Keratinocyte (primary cell): ENCODE results near the gene S100A2. TPM values are rescaled to one million over a fixed set of nuclear protein-coding genes. Genes with fewer than 3 reads are reported as not detected.

Source experiments
- DNase-seq: peaks from one replicate; pipeline ENCODE4 v3.0.0-alpha.2; 2011; ENCODE audit warnings: low read depth, missing footprints, low spot score
- FAIRE-seq: peaks from 2 replicates; lab custom pipeline; 2011; peaks lifted over from hg19 to GRCh38; lab: Jason Lieb, UNC
- H2AFZ ChIP-seq: 2 replicates; pipeline ENCODE4 v1.6.0; 2012; ENCODE audit warnings: low read length, control low read depth, inconsistent platforms; ENCODE audit not compliant: control insufficient read depth
- H3K27ac ChIP-seq: 2 replicates; pipeline ENCODE4 v1.5.1; 2011; ENCODE audit warnings: low read length; ENCODE audit not compliant: control insufficient read depth, insufficient read depth
- H3K27me3 ChIP-seq: 3 replicates; pipeline ENCODE4 v1.6.0; 2011; ENCODE audit warnings: low read length; ENCODE audit not compliant: control insufficient read depth, insufficient read depth; ENCODE audit errors: extremely low read depth
- H3K36me3 ChIP-seq, 2 experiments: 2 replicates in 1 of 2; 3 replicates in 1 of 2; pipeline ENCODE4 v1.5.1; 2011; ENCODE audit warnings: low read length in 2 of 2, mild to moderate bottlenecking in 1 of 2; ENCODE audit not compliant: control insufficient read depth in 2 of 2, insufficient read depth in 2 of 2; ENCODE audit errors: extremely low read depth in 1 of 2
- H3K4me1 ChIP-seq: 3 replicates; pipeline ENCODE4 v1.5.1; 2011; ENCODE audit warnings: low read length; ENCODE audit not compliant: control insufficient read depth, insufficient read depth; ENCODE audit errors: extremely low read depth
- H3K4me2 ChIP-seq: 3 replicates; pipeline ENCODE4 v1.6.0; 2011; ENCODE audit warnings: low read depth, low read length; ENCODE audit not compliant: control insufficient read depth, insufficient read depth; ENCODE audit errors: extremely low read depth
- H3K4me3 ChIP-seq, 3 experiments: fragments of 200-600 bp in 1 of 3; sonication (generic) in 1 of 3; 2 replicates in 2 of 3; 3 replicates in 1 of 3; pipeline ENCODE4 v1.5.1; 2011 to 2016; ENCODE audit warnings: low read length in 3 of 3, mild to moderate bottlenecking in 3 of 3, control low read depth in 2 of 3, inconsistent platforms in 1 of 3, low read depth in 1 of 3, mixed read lengths in 1 of 3, mixed run types in 1 of 3, moderate library complexity in 1 of 3; ENCODE audit not compliant: control insufficient read depth in 2 of 3, insufficient read depth in 2 of 3; ENCODE audit errors: extremely low read depth in 1 of 3
- H3K79me2 ChIP-seq: 2 replicates; pipeline ENCODE4 v1.6.0; 2012; ENCODE audit warnings: low read length; ENCODE audit not compliant: control insufficient read depth, insufficient read depth
- H3K9ac ChIP-seq: 3 replicates; pipeline ENCODE4 v1.6.0; 2011; ENCODE audit warnings: low read length; ENCODE audit not compliant: control insufficient read depth, insufficient read depth; ENCODE audit errors: extremely low read depth
- H3K9me1 ChIP-seq: 3 replicates; pipeline ENCODE4 v1.6.0; 2011; ENCODE audit warnings: low read length; ENCODE audit not compliant: control insufficient read depth, insufficient read depth; ENCODE audit errors: extremely low read depth
- H3K9me3 ChIP-seq: 2 replicates; pipeline ENCODE4 v1.5.1; 2012; ENCODE audit warnings: low read depth, low read length; ENCODE audit not compliant: control insufficient read depth
- H4K20me1 ChIP-seq: 3 replicates; pipeline ENCODE4 v1.6.0; 2011; ENCODE audit warnings: low read length; ENCODE audit not compliant: control insufficient read depth, insufficient read depth; ENCODE audit errors: extremely low read depth
- CTCF ChIP-seq, 3 experiments: IDR thresholded peaks in 1 of 3; conservative IDR thresholded peaks in 1 of 3; optimal IDR thresholded peaks in 1 of 3; 2 replicates in 2 of 3; 3 replicates in 1 of 3; pipeline versions ENCODE3 to v1.5.1; 2011; ENCODE audit warnings: low read length in 3 of 3, mild to moderate bottlenecking in 3 of 3, moderate library complexity in 2 of 3, control low read depth in 1 of 3, inconsistent platforms in 1 of 3; ENCODE audit not compliant: insufficient read depth in 2 of 3; ENCODE audit errors: extremely low read depth in 1 of 3
- EZH2 ChIP-seq: IDR thresholded peaks from one replicate; pipeline ENCODE4 v1.6.1; 2012; ENCODE audit warnings: inconsistent platforms, mild to moderate bottlenecking, low read length, moderate library complexity
- dilution Hi-C: fragments of 300-500 bp; cut with MboI; formaldehyde crosslinking; loops from one replicate; pipeline ENCODE4 v1.7.0; 2020; ENCODE audit warnings: low sequenced_read_pairs; ENCODE audit not compliant: extremely low pct_ligation_motif_present
- polyA plus RNA-seq, 5 experiments: library from polyadenylated mRNA; depleted of rRNA in 3 of 5; stranded (reverse) in 3 of 5; stranded (forward) in 1 of 5; unstranded in 1 of 5; fragments of >200 nt; gene quantifications; 1 replicate in 1 of 5; 2 replicates in 3 of 5; 3 replicates in 1 of 5; pipeline versions ENCODE4 v1.2.1 to v1.2.3, GENCODE V29; 2011 to 2012; ENCODE audit warnings: missing spikeins in 2 of 5, low read depth in 1 of 5, low replicate concordance in 1 of 5

S100A2 gene
- polyA plus RNA-seq, 1 donor (not counting 4 experiments of a cell fraction or from before 2014, with no cell fraction given) = 12,757 TPM

DNA sequence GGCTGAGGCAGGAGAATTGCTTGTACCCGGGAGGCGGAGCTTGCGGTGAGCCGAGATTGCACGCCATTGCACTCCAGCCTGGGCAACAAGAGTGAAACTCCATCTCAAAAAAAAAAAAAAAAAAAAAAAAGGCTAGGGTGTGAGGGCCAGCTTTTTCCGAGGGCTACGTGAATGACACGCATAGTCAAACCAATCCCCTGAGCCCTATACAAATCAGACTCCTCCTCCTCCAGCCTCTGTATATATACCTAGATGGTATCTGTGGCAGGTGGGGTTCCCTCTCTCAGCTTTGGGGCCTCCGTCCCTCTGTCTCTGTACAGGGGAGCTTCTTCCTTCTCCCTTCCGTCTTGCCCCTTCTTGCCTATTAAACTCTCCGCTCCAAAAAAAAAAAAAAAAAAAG lies 40.5 kb upstream of the S100A2 start:
- no peak for TF ChIP-seq CTCF (optimal IDR thresholded peaks at IDR 0.05 in 1 of 3, IDR thresholded peaks at IDR 0.05 in 1 of 3, conservative IDR thresholded peaks at IDR 0.05 in 1 of 3; ENCODE audit: extremely low read depth in 1 of 3, insufficient read depth in 2 of 3, low read length in 3 of 3)
- no peak for TF ChIP-seq EZH2

GRCh38 chr1:153602749-153603148 lies 37.1 kb upstream of the S100A2 start:
- H3K27ac ChIP-seq = no peak overlapping the region
- FAIRE-seq (no peak), DNase-seq (no peak)
- dilution Hi-C loops = no loop called here
- no peak overlapping the region for H2AFZ ChIP-seq
- no peak overlapping the region for H3K4me2 ChIP-seq
- H3K9ac ChIP-seq = no peak overlapping the region
- no peak for TF ChIP-seq EZH2
- TF ChIP-seq CTCF (optimal IDR thresholded peaks at IDR 0.05 in 1 of 3, IDR thresholded peaks at IDR 0.05 in 1 of 3, conservative IDR thresholded peaks at IDR 0.05 in 1 of 3; ENCODE audit: extremely low read depth in 1 of 3, insufficient read depth in 2 of 3, low read length in 3 of 3) = no peak
- H3K27me3 ChIP-seq = no peaks in the 10 kb centered on the region
- peaks cover 8% of the 10 kb centered on the region for H3K79me2 ChIP-seq
- no peak overlapping the region for H3K4me3 ChIP-seq
- H3K9me1 ChIP-seq = no peaks in the 10 kb centered on the region
- peaks cover 23 to 29% of the 10 kb centered on the region in 2 experiments for H3K36me3 ChIP-seq
- H3K9me3 ChIP-seq = no peaks in the 10 kb centered on the region
- peaks cover 2% of the 10 kb centered on the region for H4K20me1 ChIP-seq
- H3K4me1 ChIP-seq = peaks cover 5% of the 10 kb centered on the region

More for the DNA sequence above, 40.5 kb upstream of the S100A2 start:
- FAIRE-seq (no peak), DNase-seq (no peak)
- dilution Hi-C loops = no loop called here
- H3K27me3 ChIP-seq = no peaks in the 10 kb centered on the region
- no peaks in the 10 kb centered on the region for H3K9me3 ChIP-seq
- H3K79me2 ChIP-seq = peaks cover 32% of the 10 kb centered on the region
- H3K9me1 ChIP-seq = no peaks in the 10 kb centered on the region
- H3K36me3 ChIP-seq = peaks cover 27 to 40% of the 10 kb centered on the region in 2 experiments
- no peak overlapping the region for H3K27ac ChIP-seq
- no peak overlapping the region for H3K4me3 ChIP-seq
- H3K4me2 ChIP-seq = no peak overlapping the region
- H3K9ac ChIP-seq = no peak overlapping the region
- no peak overlapping the region for H2AFZ ChIP-seq
- H3K4me1 ChIP-seq = peaks cover 27% of the 10 kb centered on the region
- H4K20me1 ChIP-seq = peaks cover 5% of the 10 kb centered on the region
